ENCODE data around the gene AKTIP. TPM values are rescaled to one million over a fixed set of nuclear protein-coding genes. Genes with fewer than 3 reads are reported as not detected.
A peak's percentile ranks its signal among the peaks of the same experiment; 100 is the strongest.
"Not testable (repeated sequence)": the region's sequence is repeated elsewhere in the genome, so short reads cannot be mapped to it uniquely, and the experiment has no call there.

The AKTIP gene
- 6.1 and 10.0 TPM in 2 replicates for total RNA-seq (2014; rRNA removed; shearing (Covaris generic); ENCODE audit: low replicate concordance)

DNA sequence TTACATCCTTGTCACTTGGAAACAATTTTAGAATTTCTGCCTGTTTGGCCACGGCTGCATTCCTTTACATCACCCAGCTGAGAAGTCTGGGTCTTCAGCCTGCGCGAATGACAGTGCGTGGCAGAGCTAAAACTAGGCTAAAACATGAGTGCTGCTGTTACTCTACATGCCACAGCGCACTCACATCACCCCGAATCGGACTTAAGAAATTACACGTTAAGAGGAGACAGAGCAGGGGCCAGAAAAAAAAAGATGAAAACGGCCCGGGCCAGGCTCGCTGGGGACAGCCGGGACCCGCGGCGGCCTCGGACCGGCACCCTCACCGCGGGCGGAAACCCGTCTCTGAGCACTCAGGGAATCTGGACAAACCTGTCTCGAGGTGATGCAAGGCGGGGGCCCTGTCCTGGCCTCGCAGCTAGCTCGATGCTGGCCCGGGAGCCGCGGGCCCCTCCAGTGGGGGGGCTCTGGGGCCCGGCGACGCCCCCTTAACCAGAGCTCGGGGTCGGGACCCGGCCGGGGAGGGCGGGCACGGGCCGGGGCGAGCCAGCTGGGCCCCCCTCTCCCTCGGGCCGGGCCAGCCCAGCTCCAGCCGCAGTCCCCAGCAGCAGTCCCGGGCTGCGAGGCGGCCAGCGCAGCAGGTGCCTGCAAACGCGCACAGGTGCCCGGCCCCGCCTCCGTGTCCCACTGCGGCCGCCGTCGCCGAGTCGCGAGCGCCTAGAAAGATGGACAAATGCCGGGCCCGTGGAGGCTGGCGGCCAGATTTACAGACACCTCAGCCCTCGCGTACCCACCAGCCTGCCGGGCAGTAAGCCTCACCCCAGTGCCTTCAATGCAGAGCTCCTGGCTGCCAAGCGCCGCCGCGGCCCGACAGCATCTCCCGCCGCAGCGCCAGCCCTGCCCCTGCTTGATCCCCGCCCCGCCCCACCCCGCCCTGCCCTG lies at the start of gene AKTIP:
Gene AKTIP, minus strand, starts transcription at position 879 of the 939 bp plus-strand sequence. CDS start 2,950 bp downstream, outside the sequence.
- DNase-seq (ENCODE audit: low read depth): peak; percentile 60
- in situ Hi-C loops (cut with HindIII; ENCODE audit: low pct_unique_long_range_greater_than_20kb, low sequenced_read_pairs): no loop called here

DNA sequence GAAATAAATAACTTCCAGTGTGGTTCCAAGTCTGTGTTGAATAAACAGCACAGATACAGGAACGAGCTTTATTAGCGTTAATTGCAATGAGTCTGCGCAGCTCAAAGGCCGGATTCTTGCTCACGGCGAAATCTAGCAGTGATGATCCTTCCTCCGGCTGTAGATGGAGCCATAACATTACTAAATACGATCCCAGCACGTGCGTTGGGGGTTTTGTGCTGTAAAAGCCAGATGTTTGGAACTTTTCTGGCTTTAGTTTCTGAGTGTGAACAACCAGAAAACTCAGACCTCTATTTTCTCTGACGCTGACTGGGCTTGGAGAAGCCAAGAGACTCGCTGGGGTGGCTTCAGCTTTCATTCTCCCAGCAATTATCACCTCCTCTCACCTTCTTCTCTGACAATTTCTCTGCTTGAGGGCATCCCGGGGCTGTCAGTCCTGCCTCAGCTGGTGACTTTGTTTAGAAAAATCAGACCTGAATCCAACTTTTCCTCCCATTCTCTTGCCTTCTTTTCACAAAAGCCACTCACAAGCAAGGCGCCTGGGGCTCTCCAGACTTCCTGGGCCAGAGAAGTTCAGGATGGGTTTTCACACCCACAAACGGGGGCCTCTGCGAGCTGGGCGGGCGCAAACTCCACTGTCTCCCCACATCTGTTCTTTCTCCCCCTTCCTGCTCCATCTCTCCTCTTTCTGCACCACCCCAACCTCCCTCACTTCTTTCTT lies 47.1 kb upstream of the AKTIP start:
- in situ Hi-C loops (cut with HindIII; ENCODE audit: low pct_unique_long_range_greater_than_20kb, low sequenced_read_pairs): no loop called here

DNA sequence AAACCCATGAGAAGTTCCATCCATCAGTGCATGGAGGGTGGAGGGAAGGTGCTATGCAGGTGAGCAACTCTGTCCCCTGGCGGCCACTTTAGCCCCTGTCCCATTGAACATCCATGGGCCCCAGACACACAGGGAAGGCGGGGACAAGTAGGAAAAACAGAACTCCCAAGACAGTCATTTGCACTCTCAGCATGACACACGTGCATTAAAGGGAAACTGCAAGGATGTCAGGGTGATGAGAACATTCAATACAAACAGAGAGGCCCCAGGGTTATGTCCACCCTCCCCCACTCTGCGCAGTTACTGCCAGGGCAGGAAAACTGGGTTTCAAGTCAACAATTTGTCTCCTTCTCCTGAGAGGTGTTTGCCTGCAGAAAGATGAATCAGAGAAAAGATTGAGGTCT lies 44.0 kb upstream of the AKTIP start:
- in situ Hi-C loops (cut with HindIII; ENCODE audit: low pct_unique_long_range_greater_than_20kb, low sequenced_read_pairs): no loop called here
- peak; percentile 73 for DNase-seq (ENCODE audit: low read depth)

More for the DNA sequence above, 47.1 kb upstream of the AKTIP start:
- DNase-seq (ENCODE audit: low read depth): peak; percentile 47

DNA sequence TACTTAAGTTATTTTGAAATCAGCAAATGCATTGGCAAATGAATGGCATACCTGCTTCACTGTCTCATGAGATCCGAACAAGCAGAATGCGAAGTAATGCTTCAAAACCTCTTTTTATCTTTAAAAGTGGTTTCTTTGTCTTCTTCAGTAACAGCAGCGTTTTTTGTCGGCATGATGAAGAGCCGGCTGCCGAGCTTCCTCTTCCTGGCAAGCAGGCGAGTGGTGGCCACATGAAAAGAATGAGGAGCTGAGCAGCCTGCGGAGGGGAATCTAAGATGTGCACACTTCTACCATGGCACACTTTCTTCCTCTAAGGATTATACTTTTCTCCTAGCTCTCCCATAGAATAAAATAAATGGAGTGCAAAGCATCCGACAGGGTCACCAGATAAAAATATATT lies 42.4 kb upstream of the AKTIP start:
- in situ Hi-C loops (cut with HindIII; ENCODE audit: low pct_unique_long_range_greater_than_20kb, low sequenced_read_pairs): no loop called here

DNA sequence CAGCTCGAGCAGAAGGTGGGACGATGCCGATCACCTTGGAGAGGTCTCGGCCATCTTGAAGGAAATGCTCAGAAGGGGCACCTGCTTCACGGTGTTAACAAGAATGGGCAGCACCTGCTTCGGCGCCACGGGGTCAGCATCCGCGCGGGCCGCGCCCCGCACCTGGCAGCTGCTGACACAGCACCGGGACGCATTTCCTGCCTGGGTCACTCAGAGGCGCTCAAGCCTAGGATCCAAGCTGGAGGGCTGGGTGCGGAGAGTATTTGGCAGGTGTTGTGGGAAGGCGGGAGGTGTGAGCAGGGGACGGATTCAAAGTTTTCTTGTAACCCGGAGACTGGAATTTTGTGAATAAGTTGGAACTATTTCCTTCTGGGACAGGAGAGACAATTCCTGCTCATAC lies 39.3 kb upstream of the AKTIP start:
- in situ Hi-C loops (cut with HindIII; ENCODE audit: low pct_unique_long_range_greater_than_20kb, low sequenced_read_pairs): no loop called here
- DNase-seq (ENCODE audit: low read depth): no peak

More for the DNA sequence above, 42.4 kb upstream of the AKTIP start:
- DNase-seq (ENCODE audit: low read depth): no peak

DNA sequence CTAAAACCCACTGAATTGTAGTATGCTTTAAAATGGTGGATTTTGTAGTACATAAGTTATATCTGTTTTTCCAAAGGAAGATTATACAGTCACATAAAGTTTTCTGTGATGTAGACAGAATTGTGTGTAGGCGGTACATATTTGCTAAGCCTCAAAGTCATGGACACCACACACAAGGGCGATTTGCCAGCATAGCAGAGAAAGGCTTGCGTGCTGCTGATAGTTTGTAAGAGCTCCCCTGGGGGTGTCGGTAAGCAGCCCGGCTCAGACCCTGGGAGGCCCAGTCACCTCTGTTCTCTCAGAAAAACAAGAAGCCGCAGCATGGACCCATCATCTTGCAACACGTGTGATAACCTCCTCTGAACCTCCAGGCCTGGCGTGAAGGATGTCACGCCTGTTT lies 38.3 kb upstream of the AKTIP start:
- no peak for DNase-seq (ENCODE audit: low read depth)
- in situ Hi-C loops (cut with HindIII; ENCODE audit: low pct_unique_long_range_greater_than_20kb, low sequenced_read_pairs): no loop called here

DNA sequence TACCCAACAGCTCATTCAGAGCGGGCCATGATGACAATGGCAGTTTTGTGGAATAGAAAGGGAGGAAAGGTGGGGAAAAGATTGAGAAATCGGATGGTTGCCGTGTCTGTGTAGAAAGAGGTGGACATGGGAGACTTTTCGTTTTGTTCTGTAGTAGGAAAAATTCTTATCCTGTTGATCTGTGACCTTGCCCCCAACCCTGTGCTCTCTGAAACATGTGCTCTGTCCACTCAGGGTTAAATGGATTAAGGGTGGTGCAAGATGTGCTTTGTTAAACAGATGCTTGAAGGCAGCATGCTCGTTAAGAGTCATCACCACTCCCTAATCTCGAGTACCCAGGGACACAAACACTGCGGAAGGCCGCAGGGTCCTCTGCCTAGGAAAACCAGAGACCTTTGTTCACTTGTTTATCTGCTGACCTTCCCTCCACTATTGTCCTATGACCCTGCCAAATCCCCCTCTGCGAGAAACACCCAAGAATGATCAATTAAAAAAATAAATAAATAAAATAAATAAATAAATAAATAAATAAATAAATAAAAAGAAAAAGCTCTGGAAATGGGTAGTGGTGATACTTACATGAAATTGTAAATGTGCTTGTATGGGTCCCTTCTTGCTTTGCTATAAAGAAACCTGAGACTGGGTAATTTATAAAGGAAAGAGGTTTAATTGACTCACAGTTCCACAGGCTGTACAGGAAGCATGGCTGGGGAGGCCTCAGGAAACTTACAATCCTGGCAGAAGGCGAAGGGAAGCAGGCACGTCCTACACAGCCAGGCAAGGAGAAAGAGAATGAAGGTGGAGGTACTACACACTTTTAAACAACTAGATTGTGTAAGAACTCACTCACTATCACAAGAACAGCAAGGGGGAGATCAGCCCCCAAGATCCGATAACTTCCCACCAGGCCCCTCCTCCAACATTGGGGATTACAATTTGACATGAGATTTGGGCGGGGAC lies 37.0 kb upstream of the AKTIP start:
- in situ Hi-C loops (cut with HindIII; ENCODE audit: low pct_unique_long_range_greater_than_20kb, low sequenced_read_pairs); DNase-seq (ENCODE audit: low read depth): not testable (repeated sequence)

DNA sequence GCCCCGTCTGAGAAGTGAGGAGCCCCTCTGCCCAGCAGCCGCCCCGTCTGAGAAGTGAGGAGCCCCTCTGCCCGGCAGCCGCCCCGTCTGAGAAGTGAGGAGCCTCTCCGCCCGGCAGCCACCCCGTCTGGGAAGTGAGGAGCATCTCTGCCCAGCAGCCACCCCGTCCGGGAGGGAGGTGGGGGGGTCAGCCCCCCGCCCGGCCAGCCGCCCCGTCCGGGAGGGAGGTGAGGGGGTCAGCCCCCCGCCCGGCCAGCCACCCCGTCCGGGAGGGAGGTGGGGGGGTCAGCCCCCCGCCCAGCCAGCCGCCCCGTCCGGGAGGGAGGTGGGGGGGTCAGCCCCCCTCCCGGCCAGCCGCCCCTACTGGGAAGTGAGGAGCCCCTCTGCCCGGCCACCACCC lies 36.3 kb upstream of the AKTIP start:
- in situ Hi-C loops (cut with HindIII; ENCODE audit: low pct_unique_long_range_greater_than_20kb, low sequenced_read_pairs); DNase-seq (ENCODE audit: low read depth): not testable (repeated sequence)

DNA sequence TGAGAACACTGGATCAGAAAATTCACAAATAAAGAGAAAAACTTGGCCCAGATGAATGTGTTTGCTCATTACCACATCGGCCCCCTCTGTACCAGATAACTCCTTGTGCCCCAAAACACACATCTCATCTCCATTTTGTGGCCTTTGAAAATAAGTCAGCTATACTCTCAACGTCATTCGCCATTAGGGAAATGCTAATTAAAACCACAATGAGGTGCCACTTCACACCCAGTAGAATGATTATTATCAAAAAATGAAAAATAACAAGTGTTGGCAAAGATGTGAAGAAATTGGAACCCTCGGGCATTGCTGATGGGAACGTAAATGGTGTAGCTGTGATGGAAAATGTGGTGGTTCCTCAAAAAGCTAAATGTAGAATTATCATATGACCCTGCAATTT lies 34.6 kb upstream of the AKTIP start:
- in situ Hi-C loops (cut with HindIII; ENCODE audit: low pct_unique_long_range_greater_than_20kb, low sequenced_read_pairs): no loop called here
- DNase-seq (ENCODE audit: low read depth): no peak

DNA sequence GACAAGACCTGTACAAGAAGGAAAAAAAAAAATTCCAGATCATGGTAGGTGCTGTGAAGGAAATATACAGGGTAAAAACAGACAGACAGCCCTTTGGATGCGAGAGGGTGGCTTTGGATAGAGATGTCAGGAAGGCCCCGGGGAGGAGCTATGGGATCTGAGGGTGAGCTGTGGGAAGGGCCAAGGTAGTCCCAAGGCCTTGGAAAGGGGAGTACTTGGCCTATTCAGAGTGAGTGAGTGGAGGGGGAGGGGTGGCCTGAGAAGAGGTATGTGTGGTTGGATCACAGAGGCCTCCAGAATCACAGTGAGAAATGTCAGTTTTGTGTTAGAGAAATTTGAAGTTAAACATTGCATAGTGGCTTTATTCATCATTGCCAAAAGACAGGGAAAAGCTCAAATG lies 31.2 kb upstream of the AKTIP start:
- DNase-seq (ENCODE audit: low read depth): no peak
- in situ Hi-C loops (cut with HindIII; ENCODE audit: low pct_unique_long_range_greater_than_20kb, low sequenced_read_pairs): no loop called here

DNA sequence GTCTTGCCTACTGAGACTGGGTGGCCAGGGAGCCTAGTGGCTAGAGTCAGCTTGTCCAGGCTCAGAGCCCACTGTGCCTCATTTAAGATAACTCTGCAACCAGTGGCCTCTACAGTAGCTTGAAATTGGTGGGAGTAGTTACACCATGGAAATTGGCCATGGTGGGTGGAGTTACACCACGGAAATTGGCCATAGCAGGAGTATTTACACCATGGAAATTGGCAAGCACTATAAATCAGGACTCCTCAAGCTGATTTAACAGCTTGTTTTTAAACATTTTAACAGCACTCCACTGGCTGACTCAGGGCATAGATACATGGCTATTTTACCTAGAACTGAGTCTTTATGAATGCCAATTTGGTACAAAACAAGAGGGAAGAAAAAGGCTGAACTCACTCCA lies 27.7 kb upstream of the AKTIP start:
- in situ Hi-C loops (cut with HindIII; ENCODE audit: low pct_unique_long_range_greater_than_20kb, low sequenced_read_pairs): no loop called here
- no peak for DNase-seq (ENCODE audit: low read depth)

DNA sequence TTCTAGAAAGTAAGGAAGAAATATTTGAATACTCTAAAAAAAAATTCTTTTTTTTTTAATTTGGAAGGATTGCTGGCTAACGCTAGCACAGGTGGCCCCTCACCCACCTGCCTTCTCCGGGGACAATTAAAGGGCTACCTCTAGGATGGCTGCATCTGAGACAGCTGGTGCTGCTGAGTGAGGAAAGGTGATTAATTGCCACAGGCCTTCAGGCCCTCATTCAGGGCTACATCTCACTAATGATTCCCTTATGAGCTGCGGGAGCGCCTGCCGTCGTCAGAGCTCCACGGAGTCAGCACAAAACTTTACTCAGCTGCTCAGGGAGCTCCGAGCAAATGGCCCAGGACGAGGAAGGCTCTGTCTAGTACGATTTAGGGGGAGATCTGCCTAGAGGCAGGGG lies 27.0 kb upstream of the AKTIP start:
- DNase-seq (ENCODE audit: low read depth): no peak
- in situ Hi-C loops (cut with HindIII; ENCODE audit: low pct_unique_long_range_greater_than_20kb, low sequenced_read_pairs): no loop called here

DNA sequence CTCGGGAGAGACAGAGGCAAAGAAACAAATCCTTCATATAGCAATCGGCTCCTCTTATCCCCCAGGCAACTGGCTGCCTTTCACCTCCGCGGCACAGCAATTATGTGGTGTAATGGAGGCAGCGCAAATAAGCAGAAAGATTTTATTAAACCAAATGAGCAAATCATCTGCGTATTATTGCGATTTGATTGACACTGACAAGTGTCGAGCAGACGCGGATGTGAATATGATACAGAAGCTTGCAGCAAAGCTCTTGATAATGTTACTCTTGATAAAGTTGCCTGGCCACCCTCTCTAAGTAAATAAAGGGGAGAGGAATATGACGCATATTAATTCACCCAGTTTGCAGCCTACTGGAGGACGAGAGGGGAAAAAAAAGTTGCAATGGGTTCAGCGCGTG lies 26.5 kb upstream of the AKTIP start:
- DNase-seq (ENCODE audit: low read depth): no peak
- in situ Hi-C loops (cut with HindIII; ENCODE audit: low pct_unique_long_range_greater_than_20kb, low sequenced_read_pairs): no loop called here

DNA sequence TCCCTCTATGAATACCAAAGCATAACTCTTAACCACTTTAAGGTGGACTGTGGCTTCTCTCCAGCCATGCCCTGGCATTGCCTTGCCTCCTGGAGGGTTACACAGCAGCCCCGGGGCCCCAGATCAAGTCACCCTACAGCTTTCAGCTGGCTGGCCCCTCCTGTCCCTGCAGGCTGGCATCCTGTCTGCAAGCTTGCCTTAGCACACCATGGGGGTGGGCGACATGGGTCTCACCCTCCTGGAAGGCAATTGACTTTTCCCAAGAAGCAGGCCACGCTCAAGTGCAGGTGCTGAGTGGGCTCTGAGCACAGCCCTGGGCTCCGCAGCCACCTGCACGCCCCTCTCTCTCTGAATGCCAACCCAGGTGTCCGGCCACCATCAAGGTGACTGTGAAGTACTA lies 25.8 kb upstream of the AKTIP start:
- in situ Hi-C loops (cut with HindIII; ENCODE audit: low pct_unique_long_range_greater_than_20kb, low sequenced_read_pairs): no loop called here
- DNase-seq (ENCODE audit: low read depth): no peak

DNA sequence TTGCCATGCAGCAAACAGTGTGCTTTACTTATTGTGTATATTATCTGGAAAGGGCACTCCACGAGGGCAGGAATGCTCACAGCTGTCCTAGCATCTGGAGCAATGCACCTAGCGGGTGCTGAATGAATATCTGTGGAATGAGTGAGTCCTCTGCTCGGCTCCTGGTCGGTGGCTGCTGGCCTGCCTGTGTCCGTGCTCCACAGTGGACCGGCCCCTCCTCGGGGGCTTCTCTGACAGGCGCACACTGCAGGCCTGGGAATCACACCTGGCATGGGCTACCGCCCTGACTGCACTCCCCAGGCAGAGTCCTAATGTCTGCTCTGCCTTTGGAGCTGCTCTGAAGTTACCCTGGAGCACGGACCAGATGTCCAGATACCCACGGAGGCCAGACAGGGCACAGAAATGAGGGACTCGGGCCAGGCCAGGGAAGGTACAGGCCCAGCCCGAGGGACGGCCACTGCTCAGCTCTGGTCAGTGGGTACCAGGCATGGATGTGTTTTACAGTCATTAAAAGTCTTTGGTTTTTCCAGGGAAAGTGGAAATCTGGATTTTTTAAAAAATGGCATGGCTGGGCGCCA lies 21.1 kb upstream of the AKTIP start:
- DNase-seq (ENCODE audit: low read depth): no peak
- in situ Hi-C loops (cut with HindIII; ENCODE audit: low pct_unique_long_range_greater_than_20kb, low sequenced_read_pairs): no loop called here

DNA sequence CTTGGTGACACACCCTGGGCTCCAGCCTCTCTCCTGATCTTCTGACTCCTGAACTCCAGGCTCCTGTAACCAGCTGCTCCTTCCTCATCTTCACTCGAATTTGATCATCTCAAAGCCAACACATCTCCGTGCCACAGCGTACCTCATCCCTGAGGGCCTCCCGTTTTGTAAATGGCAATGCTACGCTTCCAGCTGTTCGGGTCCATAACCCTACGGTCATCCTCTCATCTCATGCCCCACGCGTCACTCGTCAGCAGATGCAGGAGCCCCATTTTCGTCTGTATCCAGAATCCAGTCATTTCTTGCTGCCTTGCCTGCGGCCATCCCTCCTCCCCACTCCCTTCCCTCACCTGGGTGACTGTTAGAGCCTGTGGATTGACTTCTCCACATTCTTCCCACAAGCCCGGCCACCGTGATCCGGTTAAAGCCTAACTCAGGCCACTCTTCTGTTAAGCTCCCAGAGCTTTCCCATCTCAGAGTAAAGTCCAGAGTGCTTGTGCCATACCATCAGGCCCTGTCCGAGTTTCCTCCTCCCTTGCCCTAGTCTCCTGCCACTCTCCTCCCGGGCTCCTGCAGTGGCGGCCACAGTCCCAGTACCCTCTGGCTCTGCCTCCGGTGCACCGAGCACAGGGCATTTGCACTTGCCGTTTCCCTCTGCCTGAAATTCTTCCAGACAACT lies 20.3 kb upstream of the AKTIP start:
- DNase-seq (ENCODE audit: low read depth): no peak
- in situ Hi-C loops (cut with HindIII; ENCODE audit: low pct_unique_long_range_greater_than_20kb, low sequenced_read_pairs): no loop called here

DNA sequence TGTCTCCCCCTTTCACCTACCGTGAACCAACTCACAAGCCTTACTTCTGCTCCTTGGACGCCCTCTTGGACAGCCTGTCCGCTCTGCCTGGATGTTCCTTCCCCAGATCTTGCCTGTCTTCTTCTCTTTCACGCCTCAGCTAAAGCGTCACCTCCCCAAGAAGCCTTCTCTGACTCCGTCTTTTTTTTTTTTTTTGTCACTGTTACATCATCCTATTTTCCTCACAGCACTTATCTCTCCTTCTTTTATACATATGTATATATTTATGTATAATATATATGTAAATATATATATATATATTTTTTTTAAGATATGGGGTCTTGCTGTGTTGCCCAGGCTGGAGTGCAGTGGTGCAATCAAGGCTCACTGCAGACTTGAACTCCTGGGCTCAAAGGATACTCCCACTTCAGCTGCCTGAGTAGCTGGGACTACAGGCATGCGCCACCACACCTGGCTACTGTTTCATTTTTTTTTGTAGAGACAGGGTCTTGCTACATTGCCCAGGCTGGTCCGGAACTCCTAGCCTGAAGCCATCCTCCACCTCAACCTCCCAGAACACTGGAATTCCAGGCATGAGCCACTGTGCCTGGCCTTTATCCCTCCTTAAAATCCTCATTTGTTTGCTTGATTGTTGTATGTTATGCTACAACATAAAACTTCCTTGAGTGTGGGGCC lies 16.5 kb upstream of the AKTIP start:
- no peak for DNase-seq (ENCODE audit: low read depth)
- in situ Hi-C loops (cut with HindIII; ENCODE audit: low pct_unique_long_range_greater_than_20kb, low sequenced_read_pairs): no loop called here

Data from Caki2 (cell line).